Endodermal cell (in vitro differentiated cells): ENCODE measurements around the gene ZFAND3. TPM values are rescaled to one million over a fixed set of nuclear protein-coding genes. Genes with fewer than 3 reads are reported as not detected.

Experiments
- DNase-seq: peaks from one replicate; pipeline ENCODE4 v3.0.0-alpha.2; 2017
- H3K27ac ChIP-seq: 2 replicates; pipeline ENCODE4 v1.5.1; 2013; ENCODE audit warnings: mild to moderate bottlenecking, low read depth, low read length, moderate library complexity
- H3K27me3 ChIP-seq: 2 replicates; pipeline ENCODE4 v1.6.1; 2013; ENCODE audit warnings: mild to moderate bottlenecking, low read length, moderate library complexity; ENCODE audit not compliant: insufficient read depth, control insufficient read depth, poor library complexity, severe bottlenecking
- H3K36me3 ChIP-seq: 2 replicates; pipeline ENCODE4 v1.7.0; 2013; ENCODE audit warnings: mild to moderate bottlenecking, low read length, moderate library complexity; ENCODE audit not compliant: control insufficient read depth, insufficient read depth
- H3K4me1 ChIP-seq: one replicate; pipeline ENCODE4 v1.7.0; 2013; ENCODE audit warnings: low read length; ENCODE audit not compliant: control insufficient read depth, insufficient read depth
- H3K4me3 ChIP-seq: 2 replicates; pipeline ENCODE4 v1.5.1; 2013; ENCODE audit warnings: mild to moderate bottlenecking, low read length, moderate library complexity
- H3K9ac ChIP-seq: 2 replicates; pipeline ENCODE4 v1.6.1; 2013; ENCODE audit warnings: mild to moderate bottlenecking, low read length, moderate library complexity; ENCODE audit not compliant: poor library complexity, severe bottlenecking; ENCODE audit errors: extremely low read depth
- H3K9me3 ChIP-seq: 2 replicates; pipeline ENCODE4 v1.6.1; 2013; ENCODE audit warnings: mild to moderate bottlenecking, low read length, moderate library complexity; ENCODE audit not compliant: control insufficient read depth
- H3K27ac Mint-ChIP-seq: 2 replicates; pipeline ENCODE4 v1.8.0; 2020; ENCODE audit warnings: mixed read lengths
- H3K27me3 Mint-ChIP-seq: 2 replicates; pipeline ENCODE4 v1.8.0; 2021; ENCODE audit warnings: mild to moderate bottlenecking, mixed read lengths; ENCODE audit not compliant: insufficient read depth
- H3K36me3 Mint-ChIP-seq: 2 replicates; pipeline ENCODE4 v1.8.0; 2020; ENCODE audit warnings: low read depth, mixed read lengths
- H3K4me1 Mint-ChIP-seq: 2 replicates; pipeline ENCODE4 v1.8.0; 2020; ENCODE audit warnings: mixed read lengths
- H3K4me3 Mint-ChIP-seq: 2 replicates; pipeline ENCODE4 v1.8.0; 2020; ENCODE audit warnings: mild to moderate bottlenecking, moderate library complexity, mixed read lengths
- H3K9me3 Mint-ChIP-seq: 2 replicates; pipeline ENCODE4 v1.8.0; 2020; ENCODE audit warnings: mild to moderate bottlenecking, mixed read lengths
- WGBS, 2 experiments: methylation state at CpG; one replicate each; pipeline versions ENCODE4 v1.1.5 to v1.1.7; 2013; ENCODE audit warnings: missing lambda C conversion rate in 2 of 2, mixed read lengths in 1 of 2; ENCODE audit not compliant: insufficient coverage in 1 of 2, insufficient read length in 1 of 2; 5-methylcytosine and 5-hydroxymethylcytosine counted together
- total RNA-seq, 2 donors: library from RNA; stranded (reverse); fragmentation: NEBNext Ultra II Directional in 1 of 2; extraction: Animal tissue kit (Norgen Biotek cat#: 25700) in 1 of 2; gene quantifications; 2 replicates in 1 of 2; 3 replicates in 1 of 2; pipeline ENCODE4 v1.2.1, GENCODE V29; 2021
- TF ChIP-seq, protein P1 (sequence below): fragments of 200-600 bp; sonication (generic); conservative IDR thresholded peaks from 2 replicates; pipeline ENCODE4 v1.5.0; 2021; ENCODE audit warnings: antibody characterized with exemption, mild to moderate bottlenecking

ZFAND3 gene
- total RNA-seq, 2 donors from 2014 or later: 67.1 to 86.2 TPM

DNA sequence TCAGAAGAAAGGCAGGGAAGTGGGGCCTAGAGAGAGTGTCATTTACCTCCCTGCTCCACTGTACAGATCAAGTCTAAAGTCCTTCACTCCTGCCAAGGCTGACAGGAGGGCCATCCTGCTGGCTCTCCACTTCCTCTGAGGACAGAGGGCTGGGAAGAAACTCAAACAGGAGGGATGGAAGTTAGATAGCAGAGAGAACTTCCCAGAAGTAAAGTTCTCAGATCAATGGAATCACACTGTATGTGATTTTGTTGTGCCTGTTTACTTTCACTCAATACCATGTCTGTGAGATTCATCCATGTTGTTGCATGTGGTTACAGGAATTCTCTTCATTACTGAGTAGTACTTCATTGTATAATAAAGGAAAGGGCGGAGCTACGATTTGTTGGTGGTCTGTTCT is 32.3 kb upstream of the ZFAND3 start:
- H3K4me1 Mint-ChIP-seq: peaks cover 28% of the 10 kb centered on the region
- Histone ChIP-seq H3K36me3 (no peaks in the 10 kb centered on the region), H3K4me3 (no peak overlapping the region), H3K27ac (no peak overlapping the region), H3K9ac (no peak overlapping the region), H3K9me3 (no peaks in the 10 kb centered on the region), H3K4me1 (peaks cover 3% of the 10 kb centered on the region), H3K27me3 (peaks cover 16% of the 10 kb centered on the region)
- no peak overlapping the region for H3K4me3 Mint-ChIP-seq
- TF ChIP-seq, protein P1, sequence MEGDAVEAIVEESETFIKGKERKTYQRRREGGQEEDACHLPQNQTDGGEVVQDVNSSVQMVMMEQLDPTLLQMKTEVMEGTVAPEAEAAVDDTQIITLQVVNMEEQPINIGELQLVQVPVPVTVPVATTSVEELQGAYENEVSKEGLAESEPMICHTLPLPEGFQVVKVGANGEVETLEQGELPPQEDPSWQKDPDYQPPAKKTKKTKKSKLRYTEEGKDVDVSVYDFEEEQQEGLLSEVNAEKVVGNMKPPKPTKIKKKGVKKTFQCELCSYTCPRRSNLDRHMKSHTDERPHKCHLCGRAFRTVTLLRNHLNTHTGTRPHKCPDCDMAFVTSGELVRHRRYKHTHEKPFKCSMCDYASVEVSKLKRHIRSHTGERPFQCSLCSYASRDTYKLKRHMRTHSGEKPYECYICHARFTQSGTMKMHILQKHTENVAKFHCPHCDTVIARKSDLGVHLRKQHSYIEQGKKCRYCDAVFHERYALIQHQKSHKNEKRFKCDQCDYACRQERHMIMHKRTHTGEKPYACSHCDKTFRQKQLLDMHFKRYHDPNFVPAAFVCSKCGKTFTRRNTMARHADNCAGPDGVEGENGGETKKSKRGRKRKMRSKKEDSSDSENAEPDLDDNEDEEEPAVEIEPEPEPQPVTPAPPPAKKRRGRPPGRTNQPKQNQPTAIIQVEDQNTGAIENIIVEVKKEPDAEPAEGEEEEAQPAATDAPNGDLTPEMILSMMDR: no peak
- H3K27me3 Mint-ChIP-seq: peaks cover 40% of the 10 kb centered on the region
- 94% methylated on average over 2 of the region's 2 CpGs; no CpG with 5 or more reads in 1 of the 2 experiments for WGBS, 2 experiments
- H3K27ac Mint-ChIP-seq: no peak overlapping the region
- H3K36me3 Mint-ChIP-seq: no peaks in the 10 kb centered on the region
- no peaks in the 10 kb centered on the region for H3K9me3 Mint-ChIP-seq
- no peak for DNase-seq

DNA sequence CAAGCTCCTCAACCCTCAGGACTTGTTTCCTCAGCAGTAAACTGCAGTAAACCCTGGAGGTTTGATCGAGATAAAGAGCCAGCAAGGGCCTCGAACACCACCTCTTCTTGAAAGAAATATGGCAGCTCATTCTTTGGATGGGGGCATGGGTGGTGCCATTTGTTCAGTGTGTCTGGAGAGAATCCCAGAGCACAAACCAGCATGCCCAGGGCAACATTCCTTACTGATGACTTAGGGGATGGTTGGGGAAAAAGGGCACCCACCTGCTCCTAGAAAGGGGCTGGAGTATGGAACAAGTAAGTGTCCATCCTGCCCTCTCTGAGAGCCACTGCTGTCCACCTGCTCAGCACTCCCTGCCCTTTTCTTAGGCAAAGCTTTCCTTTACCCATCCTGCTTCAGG is 31.3 kb upstream of the ZFAND3 start:
- Histone ChIP-seq H3K27me3 (peaks cover 11% of the 10 kb centered on the region), H3K9me3 (no peaks in the 10 kb centered on the region), H3K27ac (no peak overlapping the region), H3K9ac (no peak overlapping the region), H3K4me1 (peaks cover 3% of the 10 kb centered on the region), H3K36me3 (no peaks in the 10 kb centered on the region), H3K4me3 (no peak overlapping the region)
- H3K9me3 Mint-ChIP-seq: no peaks in the 10 kb centered on the region
- no peak overlapping the region for H3K4me3 Mint-ChIP-seq
- DNase-seq: no peak
- no peak overlapping the region for H3K27ac Mint-ChIP-seq
- H3K27me3 Mint-ChIP-seq: peaks cover 37% of the 10 kb centered on the region
- WGBS, 2 experiments: 84 to 86% methylated on average over 2 of the region's 2 CpGs
- TF ChIP-seq, protein P1: no peak
- H3K4me1 Mint-ChIP-seq: peaks cover 30% of the 10 kb centered on the region
- H3K36me3 Mint-ChIP-seq: no peaks in the 10 kb centered on the region

DNA sequence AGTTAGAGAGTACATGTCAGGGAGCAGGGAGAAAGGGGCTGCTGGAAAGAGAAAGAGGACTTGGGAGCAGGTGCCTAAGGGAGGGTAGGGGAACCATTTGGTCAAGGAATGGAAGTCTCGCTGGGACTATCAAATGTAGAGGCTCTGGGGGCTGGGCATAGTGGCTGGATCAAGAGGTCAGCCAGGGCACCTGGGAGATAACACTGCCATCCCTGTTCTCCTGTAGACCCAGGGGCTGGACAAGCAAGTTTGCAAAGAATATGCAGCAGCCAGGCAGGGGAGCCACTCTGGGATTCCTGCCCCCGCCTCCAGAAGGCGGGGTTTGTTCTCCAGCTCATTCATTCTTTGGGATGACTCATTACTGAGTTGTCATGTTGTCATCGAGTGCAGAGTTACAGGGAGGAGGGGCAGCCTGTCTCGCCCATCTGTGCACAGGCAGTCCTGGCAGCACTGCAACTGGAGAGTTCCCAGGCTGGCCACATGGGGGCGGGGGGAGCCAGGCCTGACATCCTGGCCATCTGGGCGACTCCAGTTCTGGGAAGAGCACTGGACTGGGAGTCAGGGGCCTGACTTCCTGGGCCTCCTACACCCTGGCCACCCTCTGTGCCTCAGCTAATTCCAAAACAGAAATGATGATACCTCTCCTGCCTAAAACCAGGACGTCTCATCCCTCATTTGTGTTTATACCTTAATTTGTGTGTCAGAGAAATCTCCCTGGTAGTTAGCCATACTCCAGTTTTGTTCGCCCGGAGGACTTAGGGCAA is 28.2 kb upstream of the ZFAND3 start:
- TF ChIP-seq, protein P1: peak; percentile 94
- H3K4me3 Mint-ChIP-seq: no peak overlapping the region
- H3K4me1 Mint-ChIP-seq: peaks cover 15% of the 10 kb centered on the region
- H3K27ac ChIP-seq: peak overlapping the region; percentile 42
- H3K27ac Mint-ChIP-seq: peak overlapping the region; percentile 77
- peaks cover 13% of the 10 kb centered on the region for H3K27me3 Mint-ChIP-seq
- no peaks in the 10 kb centered on the region for H3K9me3 ChIP-seq
- peak; percentile 97 for DNase-seq
- H3K4me3 ChIP-seq: no peak overlapping the region
- WGBS, 2 experiments: 6 to 32% methylated on average over 6 to 10 of the region's 10 CpGs
- no peaks in the 10 kb centered on the region for H3K36me3 ChIP-seq
- H3K4me1 ChIP-seq: no peaks in the 10 kb centered on the region
- H3K9ac ChIP-seq: no peak overlapping the region
- no peaks in the 10 kb centered on the region for H3K27me3 ChIP-seq
- H3K9me3 Mint-ChIP-seq: no peaks in the 10 kb centered on the region
- no peaks in the 10 kb centered on the region for H3K36me3 Mint-ChIP-seq
